HEK293 (cell line): ENCODE measurements around the gene BSDC1.

Experiments
- CTCF ChIA-PET: fragments of 350-600 bp; formaldehyde crosslinking; extraction: SDS; loops from one replicate; lab custom pipeline; 2021; ENCODE audit warnings: antibody characterized with exemption; lab: Yijun Ruan, JAX
- POLR2A ChIA-PET: fragments of 300-600 bp; formaldehyde crosslinking; extraction: SDS; loops from one replicate; lab custom pipeline; 2020; ENCODE audit warnings: antibody characterized with exemption, inconsistent platforms; lab: Yijun Ruan, JAX
- H3K27ac ChIP-seq: fragments of 200-500 bp; sonication (Bioruptor generic); 2 replicates; pipeline ENCODE4 v1.5.1; 2014; ENCODE audit warnings: low read depth, low read length, control low read depth, inconsistent platforms; ENCODE audit errors: extremely low read depth
- H3K36me3 ChIP-seq, 2 experiments: fragments of 200-500 bp in 1 of 2; sonication (Bioruptor generic) in 1 of 2; 1 replicate in 1 of 2; 2 replicates in 1 of 2; pipeline ENCODE4 v1.5.1; 2014 to 2017; ENCODE audit warnings: inconsistent platforms in 2 of 2, low read length in 2 of 2; ENCODE audit not compliant: control insufficient read depth in 2 of 2, insufficient read depth in 1 of 2
- H3K4me1 ChIP-seq: fragments of 200-500 bp; sonication (Bioruptor generic); 2 replicates; pipeline ENCODE4 v1.5.1; 2014; ENCODE audit warnings: mild to moderate bottlenecking, low read length, inconsistent platforms; ENCODE audit not compliant: control insufficient read depth, insufficient read depth
- H3K4me3 ChIP-seq: 2 replicates; pipeline ENCODE4 v1.5.1; 2011; ENCODE audit warnings: low read depth, mild to moderate bottlenecking, control low read depth, low read length, moderate library complexity
- H3K9me3 ChIP-seq: fragments of 200-500 bp; sonication (Bioruptor generic); 2 replicates; pipeline ENCODE4 v1.5.1; 2014; ENCODE audit warnings: low read depth, low read length, inconsistent platforms; ENCODE audit not compliant: control insufficient read depth, insufficient read depth
- GLIS1 ChIP-seq: fragments of 450-650 bp; formaldehyde crosslinking; IDR thresholded peaks from 2 replicates; pipeline ENCODE4 v1.5.1; 2016; ENCODE audit warnings: missing biosample characterization, missing genetic modification characterization
- KLF10 ChIP-seq: fragments of 450-650 bp; IDR thresholded peaks from 2 replicates; pipeline ENCODE4 v1.5.1; 2018; ENCODE audit warnings: missing biosample characterization, mild to moderate bottlenecking, missing genetic modification characterization
- PRDM1 ChIP-seq: fragments of 450-650 bp; formaldehyde crosslinking; IDR thresholded peaks from 2 replicates; pipeline ENCODE4; 2016; ENCODE audit warnings: missing biosample characterization, missing genetic modification characterization
- ZBTB21 ChIP-seq: fragments of 450-650 bp; formaldehyde crosslinking; IDR thresholded peaks from 2 replicates; pipeline ENCODE4 v1.5.1; 2017; ENCODE audit warnings: missing biosample characterization, missing genetic modification characterization
- ZBTB8A ChIP-seq: fragments of 450-650 bp; formaldehyde crosslinking; IDR thresholded peaks from 2 replicates; pipeline ENCODE4 v1.5.1; 2016; ENCODE audit warnings: missing biosample characterization, missing genetic modification characterization
- ZNF10 ChIP-seq: fragments of 450-650 bp; formaldehyde crosslinking; IDR thresholded peaks from 2 replicates; pipeline ENCODE4 v1.5.1; 2017; ENCODE audit warnings: missing biosample characterization, missing genetic modification characterization
- ZNF133 ChIP-seq: fragments of 450-650 bp; formaldehyde crosslinking; IDR thresholded peaks from 2 replicates; pipeline ENCODE4 v1.5.1; 2016; ENCODE audit warnings: missing biosample characterization, missing genetic modification characterization
- ZNF175 ChIP-seq: fragments of 450-650 bp; formaldehyde crosslinking; IDR thresholded peaks from 2 replicates; pipeline ENCODE4 v1.5.1; 2016; ENCODE audit warnings: missing biosample characterization, missing genetic modification characterization
- ZNF184 ChIP-seq: fragments of 450-650 bp; IDR thresholded peaks from 2 replicates; pipeline ENCODE4 v1.5.1; 2018; ENCODE audit warnings: missing biosample characterization, mild to moderate bottlenecking, missing genetic modification characterization
- ZNF223 ChIP-seq: fragments of 450-650 bp; formaldehyde crosslinking; IDR thresholded peaks from 2 replicates; pipeline ENCODE4 v1.5.1; 2016; ENCODE audit warnings: missing biosample characterization, missing genetic modification characterization
- ZNF248 ChIP-seq: fragments of 450-650 bp; formaldehyde crosslinking; IDR thresholded peaks from 2 replicates; pipeline ENCODE4 v1.5.1; 2017; ENCODE audit warnings: missing biosample characterization, missing genetic modification characterization
- ZNF292 ChIP-seq: fragments of 450-650 bp; formaldehyde crosslinking; IDR thresholded peaks from 2 replicates; pipeline ENCODE4 v1.5.1; 2016; ENCODE audit warnings: low read depth, missing biosample characterization, missing genetic modification characterization, borderline replicate concordance
- ZNF366 ChIP-seq: fragments of 450-650 bp; formaldehyde crosslinking; conservative IDR thresholded peaks from 2 replicates; pipeline ENCODE4 v1.5.1; 2016; ENCODE audit warnings: missing biosample characterization, missing genetic modification characterization
- ZNF423 ChIP-seq: fragments of 450-650 bp; formaldehyde crosslinking; IDR thresholded peaks from 2 replicates; pipeline ENCODE4 v1.5.1; 2016; ENCODE audit warnings: missing biosample characterization, missing genetic modification characterization
- ZNF530 ChIP-seq: fragments of 450-650 bp; formaldehyde crosslinking; IDR thresholded peaks from 2 replicates; pipeline ENCODE4 v1.5.1; 2016; ENCODE audit warnings: low read depth, missing biosample characterization, missing genetic modification characterization
- ZNF837 ChIP-seq: fragments of 450-650 bp; formaldehyde crosslinking; IDR thresholded peaks from 2 replicates; pipeline ENCODE4 v1.5.1; 2016; ENCODE audit warnings: missing biosample characterization, missing genetic modification characterization
- TF ChIP-seq, protein P1 (sequence below): fragments of 450-650 bp; formaldehyde crosslinking; IDR thresholded peaks from 2 replicates; pipeline ENCODE4 v1.5.1; 2016; ENCODE audit warnings: missing biosample characterization, missing genetic modification characterization
- TF ChIP-seq, protein P2 (sequence below): fragments of 450-650 bp; IDR thresholded peaks from 2 replicates; pipeline ENCODE4 v1.5.1; 2018; ENCODE audit warnings: missing biosample characterization, missing genetic modification characterization
- TF ChIP-seq, protein P3 (sequence below): fragments of 450-650 bp; formaldehyde crosslinking; IDR thresholded peaks from 2 replicates; pipeline ENCODE4 v1.5.1; 2016; ENCODE audit warnings: missing biosample characterization, missing genetic modification characterization
- TF ChIP-seq, protein P4 (sequence below): fragments of 450-650 bp; formaldehyde crosslinking; IDR thresholded peaks from 2 replicates; pipeline ENCODE4; 2016; ENCODE audit warnings: missing biosample characterization, missing genetic modification characterization

BSDC1 gene

DNA sequence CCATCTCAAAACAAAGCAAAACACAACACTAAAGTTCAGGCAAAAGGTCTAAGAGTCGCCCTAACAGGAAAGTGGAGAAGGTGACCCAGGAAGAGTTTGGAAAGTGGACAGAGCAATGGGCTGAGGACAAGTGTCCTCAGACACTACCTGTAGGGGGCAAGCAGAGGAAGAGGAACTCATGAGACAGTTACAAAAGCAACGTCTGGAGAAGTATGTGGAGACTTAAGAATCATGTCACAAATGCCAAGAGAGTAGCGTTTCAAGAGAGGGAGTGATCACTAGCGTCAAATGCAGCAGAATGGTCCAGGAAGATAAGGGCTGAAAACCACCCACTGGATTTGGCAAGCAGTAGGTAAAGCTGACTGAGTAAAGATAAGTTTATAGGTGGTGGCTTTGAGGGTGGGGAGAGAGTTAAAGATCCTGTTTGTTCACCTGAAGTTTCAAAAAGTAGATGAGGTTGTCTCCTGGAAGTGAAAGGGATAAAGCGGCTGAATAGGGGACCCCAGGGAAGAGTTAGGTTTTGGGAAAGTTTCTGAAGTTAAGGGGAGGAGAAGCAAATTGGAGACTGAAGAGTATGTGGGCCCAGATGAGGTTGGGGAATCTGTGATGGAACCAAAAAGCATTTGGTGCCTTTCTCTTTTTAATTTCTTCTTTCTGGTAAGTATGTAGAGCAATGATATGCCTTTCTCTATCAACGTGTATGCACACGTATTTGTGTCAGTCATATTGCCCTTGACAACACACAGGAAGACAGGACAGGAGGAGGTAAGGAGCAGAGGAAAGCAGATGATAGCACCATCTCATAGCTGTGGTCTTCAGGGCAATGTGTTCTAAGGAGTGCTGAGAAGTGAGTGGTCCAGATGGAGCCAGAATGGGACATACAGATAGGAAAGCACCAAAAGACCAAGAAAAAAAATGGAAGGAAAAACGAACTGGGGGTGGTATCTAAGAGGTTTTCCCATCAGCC lies 3.1 kb downstream of the BSDC1 start:
- peaks cover 14 to 71% of the 10 kb centered on the region in 2 experiments for H3K36me3 ChIP-seq

DNA sequence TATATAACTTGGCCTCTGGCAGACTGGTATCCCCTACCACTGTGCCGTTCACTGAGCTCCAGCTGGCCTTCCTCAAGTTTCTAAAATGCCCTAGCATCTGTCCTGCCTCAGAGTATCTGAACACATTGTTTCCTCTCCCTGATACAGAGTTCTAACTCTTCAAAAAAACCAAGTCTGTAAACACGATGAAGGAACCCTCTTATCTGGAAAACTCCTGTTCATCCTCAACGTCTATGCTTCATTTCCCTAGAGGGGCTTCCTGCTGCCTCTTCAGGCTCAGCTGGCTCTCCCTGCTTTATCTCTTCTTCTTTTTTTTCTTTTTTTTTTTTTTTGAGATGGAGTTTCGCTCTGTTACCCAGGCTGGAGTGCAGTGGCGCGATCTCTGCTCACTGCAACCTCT lies 5.6 kb downstream of the BSDC1 start:
- Histone ChIP-seq H3K27ac (no peak overlapping the region), H3K4me1 (peaks cover 6% of the 10 kb centered on the region; the same call in 1 of the 2 replicates), H3K4me3 (no peak overlapping the region), H3K9me3 (no peaks in the 10 kb centered on the region)
- ChIA-PET CTCF (no interaction called here), POLR2A (interaction anchor here (1.4 kb wide), 1 partner anchor 12 kb away, joined by 3 read pairs; no protein-coding TSS in a partner anchor)
- TF ChIP-seq ZNF837 (tag by site-specific recombination) (no peak), ZBTB8A (tag by site-specific recombination) (no peak), ZNF184 (tag by site-specific recombination) (no peak), ZBTB21 (tag by site-specific recombination) (no peak), ZNF292 (tag by site-specific recombination) (no peak), ZNF530 (tag by site-specific recombination) (no peak), ZNF223 (tag by site-specific recombination) (no peak), ZNF423 (no peak)
- TF ChIP-seq, protein P1, sequence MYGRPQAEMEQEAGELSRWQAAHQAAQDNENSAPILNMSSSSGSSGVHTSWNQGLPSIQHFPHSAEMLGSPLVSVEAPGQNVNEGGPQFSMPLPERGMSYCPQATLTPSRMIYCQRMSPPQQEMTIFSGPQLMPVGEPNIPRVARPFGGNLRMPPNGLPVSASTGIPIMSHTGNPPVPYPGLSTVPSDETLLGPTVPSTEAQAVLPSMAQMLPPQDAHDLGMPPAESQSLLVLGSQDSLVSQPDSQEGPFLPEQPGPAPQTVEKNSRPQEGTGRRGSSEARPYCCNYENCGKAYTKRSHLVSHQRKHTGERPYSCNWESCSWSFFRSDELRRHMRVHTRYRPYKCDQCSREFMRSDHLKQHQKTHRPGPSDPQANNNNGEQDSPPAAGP: no peak
- TF ChIP-seq, protein P2, sequence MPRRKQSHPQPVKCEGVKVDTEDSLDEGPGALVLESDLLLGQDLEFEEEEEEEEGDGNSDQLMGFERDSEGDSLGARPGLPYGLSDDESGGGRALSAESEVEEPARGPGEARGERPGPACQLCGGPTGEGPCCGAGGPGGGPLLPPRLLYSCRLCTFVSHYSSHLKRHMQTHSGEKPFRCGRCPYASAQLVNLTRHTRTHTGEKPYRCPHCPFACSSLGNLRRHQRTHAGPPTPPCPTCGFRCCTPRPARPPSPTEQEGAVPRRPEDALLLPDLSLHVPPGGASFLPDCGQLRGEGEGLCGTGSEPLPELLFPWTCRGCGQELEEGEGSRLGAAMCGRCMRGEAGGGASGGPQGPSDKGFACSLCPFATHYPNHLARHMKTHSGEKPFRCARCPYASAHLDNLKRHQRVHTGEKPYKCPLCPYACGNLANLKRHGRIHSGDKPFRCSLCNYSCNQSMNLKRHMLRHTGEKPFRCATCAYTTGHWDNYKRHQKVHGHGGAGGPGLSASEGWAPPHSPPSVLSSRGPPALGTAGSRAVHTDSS: no peak
- TF ChIP-seq, all 188 proteins: peak for 0
- peaks cover 30 to 97% of the 10 kb centered on the region in 2 experiments for H3K36me3 ChIP-seq

More for the DNA sequence above, 3.1 kb downstream of the BSDC1 start:
- no peak overlapping the region for H3K27ac ChIP-seq
- no peaks in the 10 kb centered on the region for H3K9me3 ChIP-seq
- no peak for TF ChIP-seq GLIS1 (tag by site-specific recombination)
- TF ChIP-seq ZNF248: no peak
- peak; percentile 74 for TF ChIP-seq PRDM1 (tag by site-specific recombination)
- H3K4me1 ChIP-seq: peaks cover 6% of the 10 kb centered on the region; the same call in 1 of the 2 replicates
- ChIA-PET CTCF (no interaction called here), POLR2A (no interaction called here)
- no peak overlapping the region for H3K4me3 ChIP-seq

DNA sequence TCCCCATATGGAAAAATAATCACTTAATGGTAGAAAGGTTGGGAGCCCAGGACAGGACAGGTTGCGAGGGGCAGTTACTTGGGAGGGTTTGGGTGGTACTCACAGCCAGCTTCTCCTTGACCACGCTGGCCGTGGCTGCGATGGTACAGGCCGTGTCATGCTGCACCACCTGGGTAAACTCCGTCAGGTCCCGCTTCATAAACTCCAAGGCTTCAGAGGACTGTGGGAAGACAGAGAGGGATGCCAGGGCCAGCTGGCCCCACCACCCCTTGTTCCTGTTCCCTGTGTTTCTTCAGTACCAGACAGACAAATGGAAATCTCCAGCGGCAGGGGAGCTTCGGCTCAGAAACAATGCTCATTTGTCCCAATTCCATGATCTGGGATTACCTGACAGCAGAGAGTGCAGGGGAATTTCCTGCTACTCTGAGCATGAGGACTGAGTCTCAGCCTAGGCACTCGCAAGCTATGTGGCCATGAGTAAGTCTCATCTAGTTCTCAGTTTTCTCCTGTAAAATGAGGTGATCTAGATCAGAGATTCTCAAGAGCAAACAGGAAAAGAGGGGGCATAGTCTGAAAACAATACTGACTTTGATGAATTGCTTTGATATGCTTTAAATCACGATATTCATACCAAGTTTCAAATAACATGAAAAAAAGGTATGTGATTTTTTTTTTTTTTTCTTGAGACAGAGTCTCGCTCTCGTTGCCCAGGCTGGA lies 7.4 kb downstream of the BSDC1 start:
- H3K4me1 ChIP-seq: no peaks in the 10 kb centered on the region
- H3K27ac ChIP-seq: no peak overlapping the region
- H3K4me3 ChIP-seq: no peak overlapping the region
- ChIA-PET CTCF (interaction anchor here (1.0 to 1.4 kb wide), 3 partner anchors 14 to 171 kb away, joined by 3 to 10 read pairs (median 4); no protein-coding TSS in a partner anchor), POLR2A (interaction anchor here (0.9 to 2.5 kb wide), 3 partner anchors 7 to 51 kb away, joined by 3 to 20 read pairs (median 3); partner anchors contain the start of genes BSDC1 and MARCKSL1)
- H3K36me3 ChIP-seq: peaks cover 46 to 98% of the 10 kb centered on the region in 2 experiments
- no peak for TF ChIP-seq ZNF366 (tag by site-specific recombination)
- no peak for TF ChIP-seq ZNF248
- no peak for TF ChIP-seq ZNF175 (tag by site-specific recombination)
- TF ChIP-seq, protein P3, sequence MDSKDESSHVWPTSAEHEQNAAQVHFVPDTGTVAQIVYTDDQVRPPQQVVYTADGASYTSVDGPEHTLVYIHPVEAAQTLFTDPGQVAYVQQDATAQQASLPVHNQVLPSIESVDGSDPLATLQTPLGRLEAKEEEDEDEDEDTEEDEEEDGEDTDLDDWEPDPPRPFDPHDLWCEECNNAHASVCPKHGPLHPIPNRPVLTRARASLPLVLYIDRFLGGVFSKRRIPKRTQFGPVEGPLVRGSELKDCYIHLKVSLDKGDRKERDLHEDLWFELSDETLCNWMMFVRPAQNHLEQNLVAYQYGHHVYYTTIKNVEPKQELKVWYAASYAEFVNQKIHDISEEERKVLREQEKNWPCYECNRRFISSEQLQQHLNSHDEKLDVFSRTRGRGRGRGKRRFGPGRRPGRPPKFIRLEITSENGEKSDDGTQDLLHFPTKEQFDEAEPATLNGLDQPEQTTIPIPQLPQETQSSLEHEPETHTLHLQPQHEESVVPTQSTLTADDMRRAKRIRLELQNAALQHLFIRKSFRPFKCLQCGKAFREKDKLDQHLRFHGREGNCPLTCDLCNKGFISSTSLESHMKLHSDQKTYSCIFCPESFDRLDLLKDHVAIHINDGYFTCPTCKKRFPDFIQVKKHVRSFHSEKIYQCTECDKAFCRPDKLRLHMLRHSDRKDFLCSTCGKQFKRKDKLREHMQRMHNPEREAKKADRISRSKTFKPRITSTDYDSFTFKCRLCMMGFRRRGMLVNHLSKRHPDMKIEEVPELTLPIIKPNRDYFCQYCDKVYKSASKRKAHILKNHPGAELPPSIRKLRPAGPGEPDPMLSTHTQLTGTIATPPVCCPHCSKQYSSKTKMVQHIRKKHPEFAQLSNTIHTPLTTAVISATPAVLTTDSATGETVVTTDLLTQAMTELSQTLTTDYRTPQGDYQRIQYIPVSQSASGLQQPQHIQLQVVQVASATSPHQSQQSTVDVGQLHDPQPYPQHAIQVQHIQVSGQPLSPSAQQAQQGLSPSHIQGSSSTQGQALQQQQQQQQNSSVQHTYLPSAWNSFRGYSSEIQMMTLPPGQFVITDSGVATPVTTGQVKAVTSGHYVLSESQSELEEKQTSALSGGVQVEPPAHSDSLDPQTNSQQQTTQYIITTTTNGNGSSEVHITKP (tag by site-specific recombination): no peak
- no peak for TF ChIP-seq KLF10
- TF ChIP-seq ZNF10: no peak
- no peak for TF ChIP-seq ZNF184 (tag by site-specific recombination)
- TF ChIP-seq ZNF133 (tag by site-specific recombination): no peak
- TF ChIP-seq, protein P4, sequence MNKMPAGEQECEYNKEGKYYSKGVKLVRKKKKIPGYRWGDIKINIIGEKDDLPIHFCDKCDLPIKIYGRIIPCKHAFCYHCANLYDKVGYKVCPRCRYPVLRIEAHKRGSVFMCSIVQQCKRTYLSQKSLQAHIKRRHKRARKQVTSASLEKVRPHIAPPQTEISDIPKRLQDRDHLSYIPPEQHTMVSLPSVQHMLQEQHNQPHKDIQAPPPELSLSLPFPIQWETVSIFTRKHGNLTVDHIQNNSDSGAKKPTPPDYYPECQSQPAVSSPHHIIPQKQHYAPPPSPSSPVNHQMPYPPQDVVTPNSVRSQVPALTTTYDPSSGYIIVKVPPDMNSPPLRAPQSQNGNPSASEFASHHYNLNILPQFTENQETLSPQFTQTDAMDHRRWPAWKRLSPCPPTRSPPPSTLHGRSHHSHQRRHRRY (tag by site-specific recombination): no peak
- no peaks in the 10 kb centered on the region for H3K9me3 ChIP-seq
